Hematopoietic multipotent progenitor cell treated with erythropoietin and hydrocortisone succinate and interleukin-3 and kit ligand, for 4 days (in vitro differentiated cells): Measurements from ENCODE around the gene ST7.

Experiments
- DNase-seq: peaks from one replicate; pipeline ENCODE4 v3.0.0-alpha.2; 2015

Gene ST7

DNA sequence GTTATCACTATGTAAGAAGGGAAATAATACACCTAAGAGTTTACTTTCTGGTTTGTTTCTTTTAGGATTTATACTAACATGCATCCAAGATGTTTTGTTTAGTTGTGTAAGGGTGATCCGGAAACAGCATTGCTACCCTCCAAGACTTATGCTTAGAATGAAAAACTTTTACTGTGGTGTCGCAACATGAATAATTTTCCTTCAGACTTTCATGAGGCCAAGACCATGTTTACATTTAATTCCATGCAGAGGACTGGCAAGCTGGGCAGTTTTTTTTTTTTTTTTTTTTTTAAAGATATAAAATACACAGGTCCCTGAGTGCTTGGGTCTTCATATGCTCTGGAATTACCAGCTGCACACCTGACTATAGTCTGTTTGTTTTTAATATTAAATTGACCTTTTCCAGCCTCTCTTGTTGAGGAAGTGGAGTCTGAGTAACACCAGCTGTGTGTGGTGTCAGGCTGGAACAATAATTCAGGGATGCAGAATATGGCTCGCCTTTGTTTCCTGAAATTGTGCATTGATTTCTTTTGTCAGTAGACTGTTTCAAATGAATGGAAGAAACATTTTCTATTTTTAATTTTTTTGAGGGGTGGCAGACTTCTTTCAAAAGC is 81.7 kb downstream of the ST7 start:
- DNase-seq = no peak

DNA sequence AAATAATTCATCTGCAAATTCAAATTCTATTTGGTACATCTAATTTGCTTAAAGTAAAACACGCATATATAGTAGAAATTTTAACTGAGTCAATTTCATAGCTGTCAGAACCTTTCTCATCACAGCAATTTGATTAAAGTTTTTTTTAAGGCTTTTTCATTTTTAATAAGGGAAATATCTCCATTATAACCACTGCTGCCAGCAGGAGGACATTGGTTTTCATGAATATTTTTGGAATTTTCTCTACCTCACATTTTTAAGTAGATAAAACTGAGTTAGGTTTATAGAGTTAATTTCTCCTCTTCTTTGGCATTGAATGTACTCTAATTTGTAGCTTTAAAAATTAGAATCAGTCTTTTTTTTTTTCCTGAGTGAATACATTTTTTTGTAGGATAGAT is 82.2 kb downstream of the ST7 start:
- DNase-seq = no peak

DNA sequence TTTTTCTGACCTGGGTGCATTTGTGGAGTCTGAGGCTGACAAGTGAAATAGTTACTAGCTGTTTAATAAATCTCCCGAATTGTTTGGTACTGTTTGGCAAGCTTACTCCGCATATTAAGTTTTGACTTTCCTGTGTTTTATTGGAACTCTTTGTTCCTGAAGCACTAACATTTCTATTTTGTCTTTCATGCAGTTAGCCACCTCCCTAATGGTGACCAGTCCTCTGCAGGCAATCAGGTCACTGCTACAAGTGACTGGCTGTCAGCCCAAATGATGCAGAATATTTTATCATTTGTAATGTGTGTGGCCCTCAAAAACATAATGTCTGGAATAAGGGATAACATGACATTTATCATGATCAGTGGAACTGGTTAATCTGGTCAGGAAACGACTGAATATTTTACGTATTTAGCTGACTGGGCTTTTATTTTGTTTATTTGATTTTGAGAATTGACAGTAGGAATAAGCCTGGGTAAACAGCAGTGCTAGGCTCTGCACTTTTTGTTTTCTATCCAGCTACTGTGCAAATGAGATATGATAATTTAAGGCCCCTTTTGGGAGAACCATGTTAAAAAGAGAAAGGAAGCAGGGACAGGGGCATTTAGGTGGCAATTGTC is 82.9 kb downstream of the ST7 start:
- no peak for DNase-seq

DNA sequence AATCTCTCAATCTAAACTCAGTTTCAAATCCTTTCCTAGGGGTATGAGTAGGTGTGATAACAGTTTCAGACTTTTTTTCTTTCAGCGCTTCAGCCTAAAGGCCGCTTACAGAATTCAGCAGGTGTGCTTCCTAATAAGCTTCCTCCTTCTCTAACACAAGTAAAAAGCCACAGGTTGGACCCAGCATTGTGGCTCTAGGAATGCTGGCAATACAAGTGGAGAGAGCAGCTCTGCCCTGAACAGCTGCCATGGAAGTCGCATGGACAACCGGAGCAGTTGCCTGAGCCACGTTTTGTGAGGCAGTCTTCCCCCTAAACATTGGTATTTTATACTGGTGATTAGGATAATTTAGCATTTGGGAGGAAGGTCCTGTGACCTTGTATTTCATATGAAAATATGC is 83.5 kb downstream of the ST7 start:
- no peak for DNase-seq

- DNase-seq = no peak
These were observed 85.1 kb downstream of the ST7 start for GRCh38 chr7:117038408-117038807.

GRCh38 chr7:117041007-117041406 is 87.7 kb downstream of the ST7 start:
- no peak for DNase-seq

- DNase-seq = no peak
These were observed 88.5 kb downstream of the ST7 start for GRCh38 chr7:117041822-117042221.

GRCh38 chr7:117043108-117043825 is 90.0 kb downstream of the ST7 start:
- no peak for DNase-seq

GRCh38 chr7:117044664-117045063 is 91.4 kb downstream of the ST7 start:
- no peak for DNase-seq

GRCh38 chr7:117045927-117046710 is 92.8 kb downstream of the ST7 start:
- DNase-seq = peak; percentile 10

DNA sequence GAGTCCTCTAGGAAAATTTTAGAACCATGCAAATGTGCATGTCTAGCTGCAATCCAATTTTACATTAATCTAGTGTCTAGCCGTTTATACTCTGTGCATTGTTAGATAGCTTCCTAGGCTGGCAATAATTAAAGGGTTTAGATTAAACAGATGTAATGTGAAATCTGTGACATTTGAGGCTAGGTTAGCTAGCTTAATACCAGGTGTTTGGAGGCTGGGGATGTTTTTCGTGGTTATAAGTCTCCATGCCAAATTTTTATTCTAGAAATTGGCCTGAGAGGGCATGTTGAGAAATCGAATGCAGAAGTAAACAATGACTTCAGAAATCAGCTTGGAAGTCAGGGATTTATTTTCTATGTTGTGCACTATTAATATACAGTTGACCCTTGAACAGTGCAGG is 94.2 kb downstream of the ST7 start:
- DNase-seq = no peak

- DNase-seq = peak; percentile 66
These were observed 95.0 kb downstream of the ST7 start for GRCh38 chr7:117048114-117048866.

GRCh38 chr7:117048882-117049281 is 95.6 kb downstream of the ST7 start:
- peak; percentile 27 for DNase-seq

- DNase-seq = no peak
These were observed 98.5 kb downstream of the ST7 start for GRCh38 chr7:117051808-117052207.

DNA sequence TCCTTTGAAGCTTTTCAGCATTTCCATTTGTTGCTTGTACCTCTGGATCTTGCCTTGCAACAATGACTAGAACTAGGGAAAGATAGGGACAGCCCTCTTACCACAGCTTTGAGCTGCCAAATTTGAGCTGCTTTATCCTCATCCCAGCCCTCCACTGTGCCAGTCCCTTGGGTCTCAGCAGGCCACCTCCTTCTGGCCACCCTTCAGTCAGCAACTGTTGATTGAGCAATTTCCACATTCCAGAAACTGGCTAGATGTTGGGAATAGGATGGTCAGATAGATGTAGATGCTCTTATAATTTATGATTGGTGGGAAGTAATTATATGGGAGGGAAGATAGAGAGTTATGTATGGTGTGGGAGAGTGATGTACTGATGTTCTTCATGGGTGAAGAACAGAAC is 100.1 kb downstream of the ST7 start:
- no peak for DNase-seq

GRCh38 chr7:117061751-117062150 is 108.5 kb downstream of the ST7 start:
- no peak for DNase-seq

GRCh38 chr7:117062300-117062699 is 109.0 kb downstream of the ST7 start:
- DNase-seq = no peak

GRCh38 chr7:117064688-117065087 is 111.4 kb downstream of the ST7 start:
- DNase-seq = no peak

- DNase-seq = no peak
These were observed 112.4 kb downstream of the ST7 start for GRCh38 chr7:117065571-117066150.

DNA sequence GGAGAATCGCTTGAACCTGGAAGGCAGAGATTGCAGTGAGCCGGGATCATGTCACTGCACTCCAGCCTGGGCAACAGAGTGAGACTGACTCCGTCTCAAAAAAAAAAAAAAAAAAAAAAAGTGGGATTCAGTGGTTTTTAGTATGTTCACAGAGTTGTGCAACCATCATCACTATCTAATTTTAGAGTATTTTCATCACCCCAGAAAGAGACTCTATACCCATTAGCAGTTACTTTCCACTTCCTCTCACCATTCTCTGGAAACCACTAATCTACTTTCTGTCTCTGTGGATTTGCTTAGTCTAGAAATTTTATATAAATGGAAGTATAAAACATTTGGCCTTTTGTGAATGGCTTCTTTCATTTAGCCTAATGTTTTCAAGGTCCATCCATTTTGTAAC is 113.4 kb downstream of the ST7 start:
- peak; percentile 57 for DNase-seq

GRCh38 chr7:117067340-117067739 is 114.0 kb downstream of the ST7 start:
- DNase-seq = no peak

- no peak for DNase-seq
These were observed 115.3 kb downstream of the ST7 start for GRCh38 chr7:117068511-117069145.
